Rectal smooth muscle tissue (tissue), 1 donor: ENCODE measurements around the gene GSTA2.
"Not testable (repeated sequence)": the region's sequence is repeated elsewhere in the genome, so short reads cannot be mapped to it uniquely, and the experiment has no call there.

ENCODE experiments used
- H3K27ac ChIP-seq: one replicate; pipeline ENCODE4 v1.7.0; 2013; ENCODE audit warnings: low read depth, low read length, inconsistent platforms
- H3K27me3 ChIP-seq: one replicate; pipeline ENCODE4 v1.7.0; 2013; ENCODE audit warnings: low read length; ENCODE audit not compliant: control insufficient read depth, insufficient read depth
- H3K36me3 ChIP-seq: one replicate; pipeline ENCODE4 v1.7.0; 2013; ENCODE audit warnings: low read length; ENCODE audit not compliant: control insufficient read depth, insufficient read depth
- H3K4me1 ChIP-seq: one replicate; pipeline ENCODE4 v1.7.0; 2013; ENCODE audit warnings: low read length; ENCODE audit not compliant: control insufficient read depth, insufficient read depth
- H3K4me3 ChIP-seq: one replicate; pipeline ENCODE4 v1.7.0; 2013; ENCODE audit warnings: low read length
- H3K9ac ChIP-seq: one replicate; pipeline ENCODE4 v1.7.0; 2013; ENCODE audit warnings: low read length

Gene GSTA2

GRCh38 chr6:52714761-52715160 is 48.5 kb downstream of the GSTA2 start:
- not testable (repeated sequence) for H3K27me3 ChIP-seq, H3K4me1 ChIP-seq, H3K36me3 ChIP-seq, H3K4me3 ChIP-seq, H3K27ac ChIP-seq, H3K9ac ChIP-seq

- Histone ChIP-seq H3K27ac (no peak overlapping the region), H3K4me1 (no peaks in the 10 kb centered on the region), H3K4me3 (no peak overlapping the region), H3K9ac (no peak overlapping the region), H3K36me3 (no peaks in the 10 kb centered on the region), H3K27me3 (no peaks in the 10 kb centered on the region)
These were observed 51.1 kb downstream of the GSTA2 start for GRCh38 chr6:52712136-52712535.

GRCh38 chr6:52707963-52708680 is 55.2 kb downstream of the GSTA2 start:
- Histone ChIP-seq H3K27me3 (no peaks in the 10 kb centered on the region), H3K4me3 (no peak overlapping the region), H3K4me1 (no peaks in the 10 kb centered on the region), H3K36me3 (no peaks in the 10 kb centered on the region), H3K27ac (no peak overlapping the region), H3K9ac (no peak overlapping the region)

GRCh38 chr6:52706001-52706400 is 57.3 kb downstream of the GSTA2 start:
- H3K27ac ChIP-seq: no peak overlapping the region
- H3K4me3 ChIP-seq: no peak overlapping the region
- no peaks in the 10 kb centered on the region for H3K36me3 ChIP-seq
- no peak overlapping the region for H3K9ac ChIP-seq
- no peaks in the 10 kb centered on the region for H3K4me1 ChIP-seq
- no peaks in the 10 kb centered on the region for H3K27me3 ChIP-seq

GRCh38 chr6:52704781-52705502 is 58.3 kb downstream of the GSTA2 start:
- H3K27me3 ChIP-seq, H3K36me3 ChIP-seq, H3K4me3 ChIP-seq, H3K4me1 ChIP-seq, H3K9ac ChIP-seq, H3K27ac ChIP-seq: not testable (repeated sequence)

- no peaks in the 10 kb centered on the region for H3K36me3 ChIP-seq
- H3K4me1 ChIP-seq: no peaks in the 10 kb centered on the region
- no peak overlapping the region for H3K27ac ChIP-seq
- no peaks in the 10 kb centered on the region for H3K27me3 ChIP-seq
- no peak overlapping the region for H3K9ac ChIP-seq
- no peak overlapping the region for H3K4me3 ChIP-seq
These were observed 59.2 kb downstream of the GSTA2 start for GRCh38 chr6:52704060-52704459.
